SIG-M5 treated with dmso at 0.1 percent for 504 hours (cell line): ENCODE data around the gene SYT1.

Source experiments
- DNase-seq: peaks from one replicate; lab custom pipeline; 2025; ENCODE audit not compliant: unreplicated experiment; lab: John Stamatoyannopoulos, UW

Gene SYT1

GRCh38 chr12:79127271-79127751 lies 262.7 kb downstream of the SYT1 start:
- DNase-seq, result peak; percentile 51

GRCh38 chr12:79128956-79129355 lies 264.4 kb downstream of the SYT1 start:
- DNase-seq, result no peak

- DNase-seq, result no peak
Observed at GRCh38 chr12:79138872-79139271, 274.3 kb downstream of the SYT1 start.

GRCh38 chr12:79140711-79141110 lies 276.1 kb downstream of the SYT1 start:
- DNase-seq, result no peak

- no peak for DNase-seq
Observed at GRCh38 chr12:79141776-79142175, 277.2 kb downstream of the SYT1 start.

- no peak for DNase-seq
Observed at GRCh38 chr12:79143803-79144202, 279.2 kb downstream of the SYT1 start.

GRCh38 chr12:79151956-79152355 lies 287.4 kb downstream of the SYT1 start:
- no peak for DNase-seq

GRCh38 chr12:79155683-79156082 lies 291.1 kb downstream of the SYT1 start:
- DNase-seq, result no peak

GRCh38 chr12:79156846-79157463 lies 292.4 kb downstream of the SYT1 start:
- DNase-seq, result no peak

- no peak for DNase-seq
Observed at GRCh38 chr12:79161249-79161934, 296.8 kb downstream of the SYT1 start.

GRCh38 chr12:79162147-79162772 lies 297.7 kb downstream of the SYT1 start:
- DNase-seq, result no peak

GRCh38 chr12:79162948-79163347 lies 298.4 kb downstream of the SYT1 start:
- no peak for DNase-seq

- DNase-seq, result no peak
Observed at GRCh38 chr12:79164890-79165289, 300.3 kb downstream of the SYT1 start.

- DNase-seq, result no peak
Observed at GRCh38 chr12:79168687-79169086, 304.1 kb downstream of the SYT1 start.

- peak; percentile 16 for DNase-seq
Observed at GRCh38 chr12:79174626-79175025, 310.1 kb downstream of the SYT1 start.

- no peak for DNase-seq
Observed at GRCh38 chr12:79183003-79183402, 318.4 kb downstream of the SYT1 start.

GRCh38 chr12:79183926-79184325 lies 319.4 kb downstream of the SYT1 start:
- no peak for DNase-seq

- DNase-seq, result no peak
Observed at GRCh38 chr12:79186506-79186905, 321.9 kb downstream of the SYT1 start.

GRCh38 chr12:79187032-79187431 lies 322.5 kb downstream of the SYT1 start:
- DNase-seq, result no peak

GRCh38 chr12:79191391-79191790 lies 326.8 kb downstream of the SYT1 start:
- DNase-seq, result no peak

GRCh38 chr12:79194595-79194994 lies 330.0 kb downstream of the SYT1 start:
- DNase-seq, result no peak

- no peak for DNase-seq
Observed at GRCh38 chr12:79199166-79199565, 334.6 kb downstream of the SYT1 start.
